HepG2 (cell line): ENCODE data around the gene LCN2. TPM values are rescaled to one million over a fixed set of nuclear protein-coding genes. Genes with fewer than 3 reads are reported as not detected.

Experiments used
- DRAP1 ChIP-seq: IDR thresholded peaks from 2 replicates; pipeline ENCODE4 v1.6.1; 2016; ENCODE audit warnings: missing genetic modification reagents, missing compliant biosample characterization
- EEA1 ChIP-seq: sonication (generic); formaldehyde crosslinking; IDR thresholded peaks from 2 replicates; pipeline ENCODE4 v1.5.1; 2020; ENCODE audit warnings: mild to moderate bottlenecking, missing genetic modification reagents, borderline replicate concordance
- ELF1 ChIP-seq: sonication (generic); formaldehyde crosslinking; IDR thresholded peaks from 2 replicates; pipeline ENCODE4 v1.4.0; 2020; ENCODE audit warnings: missing genetic modification reagents
- NKX3-1 ChIP-seq: sonication (generic); formaldehyde crosslinking; IDR thresholded peaks from 2 replicates; pipeline ENCODE4 v1.5.0; 2020; ENCODE audit warnings: missing genetic modification reagents
- PAF1 ChIP-seq: IDR thresholded peaks from 2 replicates; pipeline ENCODE4 v1.6.1; 2016; ENCODE audit warnings: missing genetic modification reagents, missing compliant biosample characterization
- SNAPC2 ChIP-seq: sonication (generic); formaldehyde crosslinking; IDR thresholded peaks from 2 replicates; pipeline ENCODE4 v1.8.1; 2022; ENCODE audit warnings: mild to moderate bottlenecking, missing genetic modification reagents
- SRF ChIP-seq: IDR thresholded peaks from 2 replicates; pipeline ENCODE4 v1.6.1; 2011; ENCODE audit warnings: mild to moderate bottlenecking, low read depth, low read length, moderate library complexity
- ZBTB20 ChIP-seq: sonication (generic); formaldehyde crosslinking; IDR thresholded peaks from 2 replicates; pipeline ENCODE4 v1.8.1; 2023; ENCODE audit warnings: missing genetic modification reagents, low read depth, mild to moderate bottlenecking, borderline replicate concordance
- ZFAT ChIP-seq: sonication (generic); formaldehyde crosslinking; conservative IDR thresholded peaks from 2 replicates; pipeline ENCODE4 v1.8.1; 2023; ENCODE audit warnings: missing genetic modification reagents, inconsistent platforms
- ZNF282 ChIP-seq: fragments of 450-650 bp; IDR thresholded peaks from 2 replicates; pipeline ENCODE4 v1.6.1; 2018; ENCODE audit not compliant: partially characterized antibody
- ZNF407 ChIP-seq: sonication (generic); formaldehyde crosslinking; IDR thresholded peaks from one replicate; pipeline ENCODE4 v1.5.1; 2020; ENCODE audit warnings: mild to moderate bottlenecking, missing genetic modification reagents; ENCODE audit errors: not compliant biosample characterization
- ZNF556 ChIP-seq: sonication (generic); formaldehyde crosslinking; IDR thresholded peaks from 2 replicates; pipeline ENCODE4 v1.4.0; 2020; ENCODE audit warnings: mild to moderate bottlenecking, missing genetic modification reagents, borderline replicate concordance
- ZNF557 ChIP-seq: sonication (generic); formaldehyde crosslinking; IDR thresholded peaks from 2 replicates; pipeline ENCODE4 v1.4.0; 2020; ENCODE audit warnings: missing genetic modification reagents
- ZNF713 ChIP-seq: sonication (generic); formaldehyde crosslinking; IDR thresholded peaks from 2 replicates; pipeline ENCODE4 v1.4.0; 2020; ENCODE audit warnings: mild to moderate bottlenecking, missing genetic modification reagents
- ZNF75D ChIP-seq: sonication (generic); formaldehyde crosslinking; IDR thresholded peaks from 2 replicates; pipeline ENCODE4 v1.8.1; 2023; ENCODE audit warnings: missing genetic modification reagents, mild to moderate bottlenecking, borderline replicate concordance
- ZNF839 ChIP-seq: sonication (generic); formaldehyde crosslinking; IDR thresholded peaks from 2 replicates; pipeline ENCODE4 v1.4.0; 2020; ENCODE audit warnings: missing genetic modification reagents, mild to moderate bottlenecking, borderline replicate concordance
- ZNF891 ChIP-seq: sonication (generic); formaldehyde crosslinking; IDR thresholded peaks from 2 replicates; pipeline ENCODE4 v1.5.0; 2020; ENCODE audit warnings: mild to moderate bottlenecking, missing genetic modification reagents
- polyA plus RNA-seq, 8 experiments: library from polyadenylated mRNA; depleted of rRNA in 3 of 8; stranded (reverse) in 7 of 8; unstranded in 1 of 8; fragments of >200 nt; fragmentation: Illumina TruSeq in 4 of 8; extraction: Trizol in 4 of 8; gene quantifications; 2 replicates each; pipeline versions ENCODE4 v1.2.1 to v1.2.3, GENCODE V29; 2011 to 2016; ENCODE audit warnings: low read depth in 4 of 8, missing spikeins in 1 of 8, mixed read lengths in 1 of 8; ENCODE audit not compliant: insufficient read depth in 1 of 8
- total RNA-seq, 5 experiments: library from RNA; depleted of rRNA; stranded (reverse); fragments of >200 nt; fragmentation: Illumina TruSeq; extraction: Trizol; gene quantifications; 2 replicates each; pipeline ENCODE4 v1.2.3, GENCODE V29; 2016; ENCODE audit warnings: low read depth in 1 of 5
- TF ChIP-seq, protein P1 (sequence below): sonication (generic); formaldehyde crosslinking; IDR thresholded peaks from 2 replicates; pipeline ENCODE4 v1.8.1; 2023; ENCODE audit warnings: missing genetic modification reagents, mild to moderate bottlenecking, borderline replicate concordance
- TF ChIP-seq, protein P2 (sequence below): sonication (generic); formaldehyde crosslinking; IDR thresholded peaks from 2 replicates; pipeline ENCODE4 v1.4.0; 2020; ENCODE audit warnings: mild to moderate bottlenecking, missing genetic modification reagents, borderline replicate concordance

Gene LCN2
- total and polyA plus RNA-seq, 2 of the 13 experiments (the other 11 are each of a cell fraction or from before 2014, with no cell fraction given) = 0.38 to 1.4 TPM

DNA sequence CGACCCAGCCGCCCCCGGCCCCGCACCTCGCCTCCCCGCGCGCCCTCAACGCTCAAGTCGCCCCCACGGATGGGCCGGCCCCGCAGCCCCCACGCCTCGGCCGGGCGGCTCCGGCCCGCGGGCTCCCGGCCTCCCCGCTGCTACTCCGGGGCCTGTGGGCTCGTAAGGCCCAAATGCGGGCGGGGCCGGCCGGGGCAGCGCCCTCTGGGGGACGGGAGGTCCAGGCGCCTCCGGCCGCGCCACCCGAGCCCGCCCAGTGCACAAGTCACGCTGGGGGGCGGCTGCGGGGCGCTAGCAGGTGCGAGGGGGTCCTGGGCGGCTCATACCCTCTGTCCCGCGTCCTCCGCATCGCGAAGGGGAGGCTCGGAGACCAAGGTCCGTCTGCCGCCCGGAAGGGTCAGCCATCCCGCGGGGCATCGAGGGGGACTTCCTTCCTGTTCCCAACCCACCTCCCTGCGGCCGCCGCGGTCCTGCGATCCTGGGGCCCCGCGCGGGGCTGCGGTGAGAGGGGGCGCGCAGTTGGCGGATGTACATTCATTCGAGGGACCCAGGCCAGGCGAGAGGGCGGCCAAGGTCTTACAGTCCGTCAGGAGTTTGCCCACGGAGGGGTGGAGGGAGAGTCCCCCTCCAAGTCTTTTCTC lies 42.3 kb downstream of the LCN2 start, which contains the start of gene CIZ1 (continued):
- no peak for TF ChIP-seq ZNF407 (CRISPR knock-in tag)
- no peak for TF ChIP-seq ZNF75D (CRISPR knock-in tag)
- no peak for TF ChIP-seq ZNF282
- TF ChIP-seq ZNF839 = no peak
- TF ChIP-seq SRF = no peak
- no peak for TF ChIP-seq DRAP1
- TF ChIP-seq EEA1 (CRISPR knock-in tag) = peak; percentile 57
- 0 out of 2 replicates have a peak, but pooled peaks have one; percentile 31 for TF ChIP-seq ZNF557
- TF ChIP-seq, protein P1, sequence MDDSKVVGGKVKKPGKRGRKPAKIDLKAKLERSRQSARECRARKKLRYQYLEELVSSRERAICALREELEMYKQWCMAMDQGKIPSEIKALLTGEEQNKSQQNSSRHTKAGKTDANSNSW (CRISPR knock-in tag) = no peak
- peak; percentile 62; the same call in 1 of the 2 replicates for TF ChIP-seq NKX3-1
- TF ChIP-seq ZFAT (CRISPR knock-in tag) = peak; percentile 32; the same call in 1 of the 2 replicates
- 0 out of 2 replicates have a peak, but pooled peaks have one; percentile 58 for TF ChIP-seq ZNF556 (CRISPR knock-in tag)
- TF ChIP-seq ELF1 (CRISPR knock-in tag) = peak; percentile 69; the same call in 1 of the 2 replicates
- peak; percentile 89 for TF ChIP-seq ZNF891 (CRISPR knock-in tag)
- 0 out of 2 replicates have a peak, but pooled peaks have one; percentile 40 for TF ChIP-seq ZBTB20 (CRISPR knock-in tag)
- TF ChIP-seq PAF1 (CRISPR knock-in tag) = no peak
- peak; percentile 62; the same call in 1 of the 2 replicates for TF ChIP-seq SNAPC2 (CRISPR knock-in tag)
- TF ChIP-seq ZNF713 = no peak
- TF ChIP-seq, protein P2, sequence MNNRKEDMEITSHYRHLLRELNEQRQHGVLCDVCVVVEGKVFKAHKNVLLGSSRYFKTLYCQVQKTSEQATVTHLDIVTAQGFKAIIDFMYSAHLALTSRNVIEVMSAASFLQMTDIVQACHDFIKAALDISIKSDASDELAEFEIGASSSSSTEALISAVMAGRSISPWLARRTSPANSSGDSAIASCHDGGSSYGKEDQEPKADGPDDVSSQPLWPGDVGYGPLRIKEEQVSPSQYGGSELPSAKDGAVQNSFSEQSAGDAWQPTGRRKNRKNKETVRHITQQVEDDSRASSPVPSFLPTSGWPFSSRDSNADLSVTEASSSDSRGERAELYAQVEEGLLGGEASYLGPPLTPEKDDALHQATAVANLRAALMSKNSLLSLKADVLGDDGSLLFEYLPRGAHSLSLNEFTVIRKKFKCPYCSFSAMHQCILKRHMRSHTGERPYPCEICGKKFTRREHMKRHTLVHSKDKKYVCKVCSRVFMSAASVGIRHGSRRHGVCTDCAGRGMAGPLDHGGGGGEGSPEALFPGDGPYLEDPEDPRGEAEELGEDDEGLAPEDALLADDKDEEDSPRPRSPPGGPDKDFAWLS (CRISPR knock-in tag) = no peak
